ENCODE results near the gene ATG16L2.

- TF ChIP-seq ZBTB11 (CRISPR knock-in tag; IDR thresholded peaks at IDR 0.05) (no peak), MXI1 (IDR thresholded peaks at IDR 0.05; ENCODE audit: low read depth, low read length) (no peak), MAX (IDR thresholded peaks at IDR 0.05; ENCODE audit: low read depth, low read length) (no peak), TCF12 (IDR thresholded peaks at IDR 0.05; ENCODE audit: low read depth, low read length) (no peak), POLR2AphosphoS5 (IDR thresholded peaks at IDR 0.05; ENCODE audit: low read length) (no peak), EP300 (IDR thresholded peaks at IDR 0.05; ENCODE audit: borderline replicate concordance in 1 of 2, control insufficient read depth in 1 of 2, low read depth in 2 of 2, low read length in 2 of 2) (no peak), ATF2 (IDR thresholded peaks at IDR 0.05; ENCODE audit: low read length) (no peak), JUND (IDR thresholded peaks at IDR 0.05; ENCODE audit: low read depth, low read length) (no peak), POLR2A (IDR thresholded peaks at IDR 0.05; ENCODE audit: low read depth, low read length) (no peak)
Observed at GRCh38 chr11:72777755-72778278, 36.4 kb upstream of the ATG16L2 start.
